HG02571 (cell line): ENCODE measurements around the gene DHX32.

Experiments used
- ATAC-seq: cut with Tn5 transposase; IDR thresholded peaks from one replicate; pipeline ENCODE4 v1.9.1; 2021; ENCODE audit warnings: mild to moderate bottlenecking, moderate library complexity; ENCODE audit not compliant: unreplicated experiment

Gene DHX32

GRCh38 chr10:125816548-125816947, 64.5 kb downstream of the DHX32 start:
- no peak for ATAC-seq

GRCh38 chr10:125815764-125816163, 65.3 kb downstream of the DHX32 start:
- no peak for ATAC-seq

DNA sequence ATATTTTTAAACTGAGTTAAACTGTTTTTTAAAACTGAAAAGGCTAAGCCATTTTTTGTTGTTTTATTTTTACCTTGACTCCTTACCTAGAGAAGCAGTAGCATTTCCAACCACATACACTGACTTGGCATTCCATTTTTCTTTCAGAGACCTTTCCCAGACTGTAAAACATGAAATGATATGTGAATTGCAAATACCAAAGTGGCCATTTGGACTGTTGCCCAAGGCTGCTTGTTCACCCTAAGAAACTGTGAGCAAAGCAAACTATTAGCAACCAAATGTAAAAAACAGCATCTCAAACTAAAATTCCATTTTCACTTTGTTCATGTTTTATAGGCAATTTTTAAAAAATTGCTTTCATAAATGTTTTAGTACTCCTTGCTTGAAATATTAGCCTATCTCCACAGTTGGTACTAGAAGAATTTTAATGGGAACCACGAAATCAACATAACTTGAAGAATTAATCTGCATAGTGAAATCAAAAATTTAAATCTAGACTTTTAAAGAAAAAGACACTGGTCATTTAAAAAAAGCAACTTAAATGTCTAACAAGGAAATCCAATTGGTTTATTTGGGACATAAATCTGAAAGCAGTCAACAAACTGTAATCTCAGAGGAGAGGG, 68.9 kb downstream of the DHX32 start:
- ATAC-seq: no peak

DNA sequence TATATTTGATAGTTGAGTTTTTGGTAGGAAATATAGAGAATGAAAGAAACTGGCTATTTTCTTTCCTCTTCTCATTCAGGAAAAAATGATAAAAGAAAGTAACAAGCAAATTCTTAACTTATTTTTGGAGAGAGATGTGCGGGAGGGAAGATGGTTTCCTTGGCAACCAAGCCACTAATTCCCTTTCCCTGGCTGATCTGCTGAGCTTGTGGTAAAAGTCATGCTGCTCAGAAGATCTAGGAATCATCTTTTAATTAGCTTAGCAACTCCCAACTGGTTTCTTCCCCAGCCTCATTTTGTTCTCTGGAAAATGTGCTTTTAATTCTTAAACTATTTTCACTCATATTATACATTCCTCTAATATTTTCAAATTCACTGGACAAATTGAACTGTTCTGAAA, 69.8 kb downstream of the DHX32 start:
- ATAC-seq: no peak

GRCh38 chr10:125808047-125808446, 73.0 kb downstream of the DHX32 start:
- ATAC-seq: no peak

- ATAC-seq: no peak
Observed at GRCh38 chr10:125802739-125803138, 78.4 kb downstream of the DHX32 start.

DNA sequence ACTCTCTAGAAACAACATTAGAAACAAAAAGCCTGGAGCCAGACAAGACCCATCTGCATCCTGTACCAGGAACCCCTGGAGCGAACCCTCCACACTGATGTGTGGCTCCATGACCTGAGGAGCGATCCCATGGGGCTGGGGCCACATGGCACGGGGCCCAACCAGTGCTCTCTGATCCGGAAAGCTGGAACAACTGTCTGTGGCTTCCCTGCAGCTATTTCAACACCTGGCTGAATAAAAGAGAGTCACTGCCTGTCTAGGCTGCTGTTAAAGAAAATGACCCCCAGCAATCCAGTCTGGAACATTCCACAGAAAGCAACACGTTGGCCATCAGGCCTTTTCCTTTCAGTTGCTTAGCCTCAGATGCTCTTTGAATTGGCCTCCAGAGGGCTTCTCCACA, 79.0 kb downstream of the DHX32 start:
- no peak for ATAC-seq

- no peak for ATAC-seq
Observed at GRCh38 chr10:125801574-125801973, 79.5 kb downstream of the DHX32 start.

DNA sequence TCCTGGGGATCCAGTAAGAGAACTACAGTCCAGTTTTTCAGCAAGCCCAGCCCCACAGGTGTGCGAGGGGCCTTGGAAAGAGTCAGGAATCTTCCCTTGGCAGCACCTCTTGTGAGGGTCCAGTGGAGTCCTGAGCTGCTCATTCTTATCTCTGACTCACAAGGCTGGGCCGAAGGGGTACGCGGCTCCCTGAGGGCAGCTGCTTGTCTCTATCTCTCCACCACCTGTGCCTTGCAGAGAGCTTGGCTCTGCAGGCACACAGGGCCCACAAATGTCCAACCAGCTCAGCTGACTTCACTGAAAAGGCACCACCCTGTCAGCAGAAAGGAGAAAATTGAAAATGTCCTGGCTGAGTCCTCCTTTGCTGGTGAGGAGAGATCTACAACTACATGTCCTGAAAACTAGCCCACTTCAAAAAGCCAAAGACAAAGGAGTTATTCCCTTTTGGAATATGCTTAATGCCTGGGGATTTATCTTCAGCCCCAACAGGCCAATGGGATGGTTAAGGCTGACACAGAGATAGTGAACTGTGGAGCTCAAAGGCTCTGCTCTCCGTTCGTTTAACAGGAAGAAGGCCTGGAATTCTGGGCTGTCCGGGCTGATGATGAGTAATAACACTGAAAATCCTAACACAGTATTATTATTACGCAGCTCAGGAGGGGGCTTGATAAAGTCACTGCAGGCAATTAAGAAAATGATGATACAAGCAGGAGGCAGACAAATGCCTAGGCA, 81.5 kb downstream of the DHX32 start:
- no peak for ATAC-seq

- no peak for ATAC-seq
Observed at GRCh38 chr10:125797994-125798662, 83.0 kb downstream of the DHX32 start.

GRCh38 chr10:125797424-125797823, 83.7 kb downstream of the DHX32 start:
- no peak for ATAC-seq

DNA sequence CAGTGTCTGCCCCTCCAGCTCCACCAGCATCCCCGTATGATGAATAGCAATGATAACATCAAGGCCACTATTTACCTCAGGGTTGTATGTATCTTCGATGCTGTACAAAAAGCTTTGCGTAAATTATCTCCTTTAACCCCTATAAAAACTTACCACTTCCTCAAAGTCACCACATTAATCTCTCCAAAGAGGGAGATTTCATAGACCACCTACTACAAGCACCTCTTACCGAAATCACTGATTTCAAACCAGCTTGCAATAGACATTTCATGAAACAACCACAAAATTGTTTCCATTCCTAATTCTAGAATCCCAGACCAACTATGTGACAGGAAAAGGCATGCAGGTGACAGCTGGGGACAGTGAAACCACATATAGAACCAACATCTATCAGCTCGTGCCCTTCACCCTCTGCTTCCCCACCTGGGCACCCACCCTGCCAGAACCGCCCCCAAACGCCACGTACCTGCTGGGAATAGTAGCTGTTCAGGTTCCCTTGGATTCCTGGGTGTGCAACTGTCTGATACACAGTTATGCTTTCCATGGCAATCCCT, 85.4 kb downstream of the DHX32 start:
- ATAC-seq: no peak

GRCh38 chr10:125795128-125795527, 86.0 kb downstream of the DHX32 start:
- no peak for ATAC-seq

- ATAC-seq: no peak
Observed at GRCh38 chr10:125792342-125793300, 88.5 kb downstream of the DHX32 start.

- ATAC-seq: no peak
Observed at GRCh38 chr10:125788156-125789034, 92.7 kb downstream of the DHX32 start.
